HG02763 (cell line): Measurements from ENCODE around the gene CALCOCO1.

Experiments used
- ATAC-seq: cut with Tn5 transposase; IDR thresholded peaks from one replicate; pipeline ENCODE4 v1.9.1; 2021; ENCODE audit warnings: mild to moderate bottlenecking, moderate library complexity; ENCODE audit not compliant: unreplicated experiment

Gene CALCOCO1

GRCh38 chr12:53667080-53667479 lies 60.2 kb downstream of the CALCOCO1 start:
- ATAC-seq, result no peak

- no peak for ATAC-seq
Observed at GRCh38 chr12:53664936-53665335, 62.3 kb downstream of the CALCOCO1 start.

GRCh38 chr12:53664191-53664590 lies 63.1 kb downstream of the CALCOCO1 start:
- ATAC-seq, result no peak

GRCh38 chr12:53660041-53660440 lies 67.2 kb downstream of the CALCOCO1 start:
- ATAC-seq, result no peak

GRCh38 chr12:53659571-53659981 lies 67.7 kb downstream of the CALCOCO1 start:
- no peak for ATAC-seq

- ATAC-seq, result no peak
Observed at GRCh38 chr12:53659011-53659551, 68.2 kb downstream of the CALCOCO1 start.
